SJCRH30 (cell line): ENCODE measurements around the gene CLEC12A. TPM values are rescaled to one million over a fixed set of nuclear protein-coding genes. Genes with fewer than 3 reads are reported as not detected.

Source experiments
- DNase-seq, 2 experiments: peaks; one replicate each; pipeline ENCODE4 v3.0.0-alpha.2; 2015 to 2020
- H3K27ac ChIP-seq: fragments of 250-450 bp; sonication (Bioruptor Pico); 2 replicates; pipeline ENCODE4 v1.5.1; 2020; ENCODE audit warnings: mild to moderate bottlenecking, moderate library complexity
- H3K27me3 ChIP-seq: fragments of 250-450 bp; sonication (Bioruptor Pico); 2 replicates; pipeline ENCODE4 v1.5.1; 2020; ENCODE audit warnings: mild to moderate bottlenecking, moderate library complexity
- H3K36me3 ChIP-seq: fragments of 250-450 bp; sonication (Bioruptor Pico); 2 replicates; pipeline ENCODE4 v1.5.1; 2020; ENCODE audit warnings: mild to moderate bottlenecking, moderate library complexity
- H3K4me1 ChIP-seq: fragments of 250-450 bp; sonication (Bioruptor Pico); 2 replicates; pipeline ENCODE4 v1.5.1; 2020; ENCODE audit warnings: mild to moderate bottlenecking, moderate library complexity
- H3K4me3 ChIP-seq: fragments of 250-450 bp; sonication (Bioruptor Pico); 2 replicates; pipeline ENCODE4 v1.5.1; 2020; ENCODE audit warnings: mild to moderate bottlenecking, moderate library complexity
- H3K9me3 ChIP-seq: fragments of 250-450 bp; sonication (Bioruptor Pico); replicated peaks from 2 replicates; pipeline ENCODE4 v1.5.1; 2020; ENCODE audit warnings: mild to moderate bottlenecking, moderate library complexity
- total RNA-seq: library from RNA; depleted of rRNA; stranded (reverse); fragments of >200 nt; shearing (Covaris generic); gene quantifications from 2 replicates; pipeline ENCODE4 v1.2.3, GENCODE V29; 2014; rRNA removed

The CLEC12A gene
- not detected in 2 replicates for total RNA-seq

- no peaks in the 10 kb centered on the region for H3K36me3 ChIP-seq
- no peaks in the 10 kb centered on the region for H3K4me1 ChIP-seq
- peaks cover 6% of the 10 kb centered on the region; the same call in 1 of the 2 replicates for H3K27me3 ChIP-seq
- H3K27ac ChIP-seq = no peak within 1 kb of the TSS
- no peaks in the 10 kb centered on the region for H3K9me3 ChIP-seq
- no peak within 1 kb of the TSS for H3K4me3 ChIP-seq
- no peak for DNase-seq
Measured at GRCh38 chr12:9971181-9971580, at the start of gene CLEC12A. CLEC12A (plus strand) TSS chr12:9971409; CDS start chr12:9971597, 188 bp downstream.

- no peaks in the 10 kb centered on the region for H3K9me3 ChIP-seq
- H3K27me3 ChIP-seq = no peaks in the 10 kb centered on the region
- H3K27ac ChIP-seq = no peak overlapping the region
- peaks cover 2% of the 10 kb centered on the region; the same call in 1 of the 2 replicates for H3K4me1 ChIP-seq
- H3K4me3 ChIP-seq = no peak overlapping the region
- DNase-seq = no peak
- no peaks in the 10 kb centered on the region for H3K36me3 ChIP-seq
Measured at GRCh38 chr12:9922429-9922828, 48.8 kb upstream of the CLEC12A start.

- Histone ChIP-seq H3K27ac (no peak overlapping the region), H3K36me3 (no peaks in the 10 kb centered on the region), H3K9me3 (no peaks in the 10 kb centered on the region), H3K4me1 (peaks cover 2% of the 10 kb centered on the region; the same call in 1 of the 2 replicates), H3K27me3 (no peaks in the 10 kb centered on the region), H3K4me3 (no peak overlapping the region)
- peak; percentile 22 to 55 for DNase-seq
Measured at GRCh38 chr12:9925705-9926393, 45.4 kb upstream of the CLEC12A start.

GRCh38 chr12:9926876-9927275 lies 44.3 kb upstream of the CLEC12A start:
- H3K4me1 ChIP-seq = peaks cover 2% of the 10 kb centered on the region; the same call in 1 of the 2 replicates
- H3K9me3 ChIP-seq = no peaks in the 10 kb centered on the region
- DNase-seq = no peak
- H3K4me3 ChIP-seq = no peak overlapping the region
- H3K27me3 ChIP-seq = no peaks in the 10 kb centered on the region
- no peak overlapping the region for H3K27ac ChIP-seq
- H3K36me3 ChIP-seq = no peaks in the 10 kb centered on the region

GRCh38 chr12:9928607-9929006 lies 42.6 kb upstream of the CLEC12A start:
- Histone ChIP-seq H3K27me3 (no peaks in the 10 kb centered on the region), H3K4me3 (no peak overlapping the region), H3K4me1 (peaks cover 2% of the 10 kb centered on the region; the same call in 1 of the 2 replicates), H3K36me3 (no peaks in the 10 kb centered on the region), H3K27ac (no peak overlapping the region), H3K9me3 (no peaks in the 10 kb centered on the region)
- peak in 1 of 2 experiments; percentile 51 for DNase-seq

GRCh38 chr12:9931245-9931644 lies 40.0 kb upstream of the CLEC12A start:
- no peak for DNase-seq
- no peaks in the 10 kb centered on the region; the same call in 1 of the 2 replicates for H3K4me1 ChIP-seq
- H3K9me3 ChIP-seq = no peaks in the 10 kb centered on the region
- H3K4me3 ChIP-seq = no peak overlapping the region
- H3K36me3 ChIP-seq = no peaks in the 10 kb centered on the region
- H3K27ac ChIP-seq = no peak overlapping the region
- H3K27me3 ChIP-seq = no peaks in the 10 kb centered on the region

GRCh38 chr12:9932270-9932669 lies 38.9 kb upstream of the CLEC12A start, which contains the start of gene CLEC2A:
CLEC2A (minus strand) TSS chr12:9932370; CDS start chr12:9932329, 41 bp downstream.
- no peaks in the 10 kb centered on the region for H3K4me1 ChIP-seq
- H3K36me3 ChIP-seq = no peaks in the 10 kb centered on the region
- H3K27me3 ChIP-seq = no peaks in the 10 kb centered on the region
- no peak for DNase-seq
- no peak within 1 kb of the TSS for H3K4me3 ChIP-seq
- H3K27ac ChIP-seq = no peak within 1 kb of the TSS
- no peaks in the 10 kb centered on the region for H3K9me3 ChIP-seq

- Histone ChIP-seq H3K36me3 (no peaks in the 10 kb centered on the region), H3K4me3 (no peak overlapping the region), H3K27ac (no peak overlapping the region), H3K9me3 (no peaks in the 10 kb centered on the region), H3K4me1 (no peaks in the 10 kb centered on the region), H3K27me3 (no peaks in the 10 kb centered on the region)
- no peak for DNase-seq
Measured at GRCh38 chr12:9933958-9934357, 37.3 kb upstream of the CLEC12A start.

- Histone ChIP-seq H3K4me1 (no peaks in the 10 kb centered on the region), H3K27ac (no peak overlapping the region), H3K27me3 (no peaks in the 10 kb centered on the region), H3K4me3 (no peak overlapping the region), H3K9me3 (no peaks in the 10 kb centered on the region), H3K36me3 (no peaks in the 10 kb centered on the region)
- DNase-seq = no peak
Measured at GRCh38 chr12:9935026-9935425, 36.2 kb upstream of the CLEC12A start.

GRCh38 chr12:9936591-9936990 lies 34.6 kb upstream of the CLEC12A start:
- Histone ChIP-seq H3K27me3 (0 out of 2 replicates have a peak, but pooled peaks cover 4% of the 10 kb centered on the region), H3K4me1 (no peaks in the 10 kb centered on the region), H3K27ac (no peak overlapping the region), H3K4me3 (no peak overlapping the region), H3K36me3 (no peaks in the 10 kb centered on the region), H3K9me3 (no peaks in the 10 kb centered on the region)
- DNase-seq = no peak

GRCh38 chr12:9940375-9940774 lies 30.8 kb upstream of the CLEC12A start:
- Histone ChIP-seq H3K27ac (no peak overlapping the region), H3K27me3 (0 out of 2 replicates have a peak, but pooled peaks cover 4% of the 10 kb centered on the region), H3K4me1 (no peaks in the 10 kb centered on the region), H3K4me3 (no peak overlapping the region), H3K36me3 (no peaks in the 10 kb centered on the region), H3K9me3 (no peaks in the 10 kb centered on the region)
- no peak for DNase-seq

- Histone ChIP-seq H3K9me3 (no peaks in the 10 kb centered on the region), H3K4me3 (no peak overlapping the region), H3K27me3 (0 out of 2 replicates have a peak, but pooled peaks cover 4% of the 10 kb centered on the region), H3K4me1 (no peaks in the 10 kb centered on the region), H3K36me3 (no peaks in the 10 kb centered on the region), H3K27ac (no peak overlapping the region)
- no peak for DNase-seq
Measured at GRCh38 chr12:9941838-9942237, 29.4 kb upstream of the CLEC12A start.

GRCh38 chr12:9943240-9943639 lies 28.0 kb upstream of the CLEC12A start:
- Histone ChIP-seq H3K4me3 (no peak overlapping the region), H3K27me3 (0 out of 2 replicates have a peak, but pooled peaks cover 4% of the 10 kb centered on the region), H3K36me3 (no peaks in the 10 kb centered on the region), H3K27ac (no peak overlapping the region), H3K4me1 (no peaks in the 10 kb centered on the region), H3K9me3 (no peaks in the 10 kb centered on the region)
- DNase-seq = no peak

GRCh38 chr12:9944391-9944790 lies 26.8 kb upstream of the CLEC12A start:
- Histone ChIP-seq H3K4me3 (no peak overlapping the region), H3K36me3 (no peaks in the 10 kb centered on the region), H3K27me3 (0 out of 2 replicates have a peak, but pooled peaks cover 4% of the 10 kb centered on the region), H3K9me3 (no peaks in the 10 kb centered on the region), H3K27ac (no peak overlapping the region), H3K4me1 (no peaks in the 10 kb centered on the region)
- no peak for DNase-seq

- H3K27ac ChIP-seq = no peak overlapping the region
- no peaks in the 10 kb centered on the region for H3K36me3 ChIP-seq
- no peak for DNase-seq
- H3K4me3 ChIP-seq = no peak overlapping the region
- H3K4me1 ChIP-seq = no peaks in the 10 kb centered on the region
- no peaks in the 10 kb centered on the region for H3K9me3 ChIP-seq
- H3K27me3 ChIP-seq = no peaks in the 10 kb centered on the region
Measured at GRCh38 chr12:9947674-9948073, 23.5 kb upstream of the CLEC12A start.
